ENCODE results near the gene MAN1C1. TPM values are rescaled to one million over a fixed set of nuclear protein-coding genes. Genes with fewer than 3 reads are reported as not detected.

The MAN1C1 gene
- total RNA-seq, 1 donor from 2014 or later, result 5.4 TPM

- no peak for DNase-seq
- Mint-ChIP-seq H3K4me3 (ENCODE audit: unreplicated experiment) (peak overlapping the region; percentile 97), H3K4me1 (ENCODE audit: low read depth, unreplicated experiment) (peaks cover 36% of the 10 kb centered on the region), H3K27ac (ENCODE audit: unreplicated experiment) (peak overlapping the region; percentile 69), H3K36me3 (ENCODE audit: unreplicated experiment) (no peaks in the 10 kb centered on the region), H3K27me3 (ENCODE audit: unreplicated experiment) (peaks cover 8% of the 10 kb centered on the region), H3K9me3 (ENCODE audit: unreplicated experiment) (peaks cover 18% of the 10 kb centered on the region)
- no peak for TF ChIP-seq CTCF (IDR thresholded peaks at IDR 0.05; ENCODE audit: partially characterized antibody, unreplicated experiment)
Observed at GRCh38 chr1:25821630-25822091, 205.1 kb downstream of the MAN1C1 start.

DNA sequence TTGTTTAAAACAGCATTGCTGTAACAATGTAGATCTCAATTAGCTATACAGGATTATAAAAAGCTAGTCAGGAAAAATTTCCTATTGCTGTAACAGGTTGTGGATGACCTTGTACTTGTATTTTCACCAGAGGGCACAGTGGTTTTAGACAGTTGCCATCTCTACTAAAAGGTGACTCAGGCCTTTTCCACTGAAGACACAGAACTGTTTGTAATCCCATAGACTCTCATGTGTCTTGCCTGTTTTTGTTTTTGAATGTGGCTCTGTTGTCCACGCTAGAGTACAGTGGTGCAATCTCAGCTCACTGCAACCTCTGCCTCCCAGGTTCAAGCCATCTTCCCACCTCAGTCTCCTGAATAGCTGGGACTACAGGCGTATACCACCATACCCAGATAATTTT, 209.0 kb downstream of the MAN1C1 start:
- Mint-ChIP-seq H3K9me3 (ENCODE audit: unreplicated experiment) (peaks cover 14% of the 10 kb centered on the region), H3K4me3 (ENCODE audit: unreplicated experiment) (no peak overlapping the region), H3K27ac (ENCODE audit: unreplicated experiment) (no peak overlapping the region), H3K36me3 (ENCODE audit: unreplicated experiment) (no peaks in the 10 kb centered on the region), H3K27me3 (ENCODE audit: unreplicated experiment) (peaks cover 2% of the 10 kb centered on the region), H3K4me1 (ENCODE audit: low read depth, unreplicated experiment) (peaks cover 22% of the 10 kb centered on the region)
- TF ChIP-seq CTCF (IDR thresholded peaks at IDR 0.05; ENCODE audit: partially characterized antibody, unreplicated experiment), result no peak
- no peak for DNase-seq

DNA sequence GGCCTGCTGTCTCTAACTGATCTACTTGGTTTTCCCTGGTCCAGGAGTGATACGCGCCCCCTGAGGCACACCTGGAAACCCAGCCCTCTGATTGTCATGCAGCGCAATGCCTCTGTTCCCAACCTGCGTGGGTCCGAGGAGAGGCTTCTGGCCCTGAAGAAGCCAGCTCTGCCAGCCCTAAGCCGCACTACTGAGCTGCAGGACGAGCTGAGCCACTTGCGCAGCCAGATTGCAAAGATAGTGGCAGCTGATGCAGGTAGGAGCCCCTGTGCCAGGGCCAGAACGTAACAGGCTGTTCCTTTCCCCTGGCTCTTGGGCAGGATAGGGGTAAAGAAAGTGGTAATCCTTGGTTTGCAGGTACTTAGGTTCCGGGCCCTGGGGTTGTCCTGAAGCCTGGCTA, 210.0 kb downstream of the MAN1C1 start:
- Mint-ChIP-seq H3K4me1 (ENCODE audit: low read depth, unreplicated experiment) (peaks cover 14% of the 10 kb centered on the region), H3K27ac (ENCODE audit: unreplicated experiment) (no peak overlapping the region), H3K36me3 (ENCODE audit: unreplicated experiment) (no peaks in the 10 kb centered on the region), H3K4me3 (ENCODE audit: unreplicated experiment) (no peak overlapping the region), H3K27me3 (ENCODE audit: unreplicated experiment) (peaks cover under 1% of the 10 kb centered on the region), H3K9me3 (ENCODE audit: unreplicated experiment) (peaks cover 4% of the 10 kb centered on the region)
- DNase-seq, result no peak
- TF ChIP-seq CTCF (IDR thresholded peaks at IDR 0.05; ENCODE audit: partially characterized antibody, unreplicated experiment), result no peak

- H3K27ac Mint-ChIP-seq (ENCODE audit: unreplicated experiment), result no peak overlapping the region
- DNase-seq, result no peak
- H3K4me1 Mint-ChIP-seq (ENCODE audit: low read depth, unreplicated experiment), result peaks cover under 1% of the 10 kb centered on the region
- no peaks in the 10 kb centered on the region for H3K27me3 Mint-ChIP-seq (ENCODE audit: unreplicated experiment)
- no peak for TF ChIP-seq CTCF (IDR thresholded peaks at IDR 0.05; ENCODE audit: partially characterized antibody, unreplicated experiment)
- H3K36me3 Mint-ChIP-seq (ENCODE audit: unreplicated experiment), result no peaks in the 10 kb centered on the region
- peaks cover 2% of the 10 kb centered on the region for H3K9me3 Mint-ChIP-seq (ENCODE audit: unreplicated experiment)
- H3K4me3 Mint-ChIP-seq (ENCODE audit: unreplicated experiment), result no peak overlapping the region
Observed at GRCh38 chr1:25828491-25828890, 211.9 kb downstream of the MAN1C1 start.

DNA sequence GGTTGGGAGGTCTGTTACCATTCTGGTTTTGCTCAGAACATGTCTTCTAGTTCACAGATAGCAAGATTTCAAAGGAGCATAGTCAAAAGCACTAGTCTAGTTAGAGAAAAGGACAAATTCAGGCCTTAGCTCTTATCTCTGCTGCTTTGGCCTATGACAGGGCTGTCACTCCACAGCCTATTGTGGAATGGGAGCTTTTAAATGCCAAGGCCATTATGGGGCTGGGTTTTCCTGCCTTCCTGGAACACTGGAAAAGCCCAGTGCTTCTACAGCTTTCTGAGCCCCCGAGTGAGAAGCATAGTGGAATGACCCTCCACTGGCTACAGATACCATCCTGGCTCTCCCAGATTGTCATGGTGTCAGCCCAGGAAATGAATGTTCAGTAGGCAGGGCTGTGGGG, 212.5 kb downstream of the MAN1C1 start:
- Mint-ChIP-seq H3K4me1 (ENCODE audit: low read depth, unreplicated experiment) (no peaks in the 10 kb centered on the region), H3K27ac (ENCODE audit: unreplicated experiment) (no peak overlapping the region), H3K36me3 (ENCODE audit: unreplicated experiment) (no peaks in the 10 kb centered on the region), H3K27me3 (ENCODE audit: unreplicated experiment) (no peaks in the 10 kb centered on the region), H3K9me3 (ENCODE audit: unreplicated experiment) (peaks cover 2% of the 10 kb centered on the region), H3K4me3 (ENCODE audit: unreplicated experiment) (no peak overlapping the region)
- DNase-seq, result no peak
- TF ChIP-seq CTCF (IDR thresholded peaks at IDR 0.05; ENCODE audit: partially characterized antibody, unreplicated experiment), result no peak
